ENCODE results near the gene STPG4. TPM values are rescaled to one million over a fixed set of nuclear protein-coding genes. Genes with fewer than 3 reads are reported as not detected.

The STPG4 gene
- total RNA-seq, 1 donor from 2014 or later, result 0.22 TPM

- intact Hi-C loops (cut with micrococcal nuclease), result no loop called here
Observed at GRCh38 chr2:47089083-47089464, 66.0 kb downstream of the STPG4 start.

GRCh38 chr2:47088371-47089082 lies 66.6 kb downstream of the STPG4 start:
- intact Hi-C loops (cut with micrococcal nuclease), result no loop called here

GRCh38 chr2:47087051-47087450 lies 68.1 kb downstream of the STPG4 start:
- intact Hi-C loops (cut with micrococcal nuclease), result no loop called here

GRCh38 chr2:47086571-47086970 lies 68.5 kb downstream of the STPG4 start:
- intact Hi-C loops (cut with micrococcal nuclease), result no loop called here

- intact Hi-C loops (cut with micrococcal nuclease), result no loop called here
Observed at GRCh38 chr2:47086054-47086471, 69.0 kb downstream of the STPG4 start.

GRCh38 chr2:47083886-47084687 lies 71.0 kb downstream of the STPG4 start:
- intact Hi-C loops (cut with micrococcal nuclease), result no loop called here

- intact Hi-C loops (cut with micrococcal nuclease), result no loop called here
Observed at GRCh38 chr2:47083485-47083884, 71.6 kb downstream of the STPG4 start.

- intact Hi-C loops (cut with micrococcal nuclease), result no loop called here
Observed at GRCh38 chr2:47083005-47083404, 72.1 kb downstream of the STPG4 start.

GRCh38 chr2:47080888-47081301 lies 74.2 kb downstream of the STPG4 start:
- intact Hi-C loops (cut with micrococcal nuclease), result no loop called here

GRCh38 chr2:47079515-47080412 lies 75.3 kb downstream of the STPG4 start:
- intact Hi-C loops (cut with micrococcal nuclease), result no loop called here

GRCh38 chr2:47078541-47079482 lies 76.3 kb downstream of the STPG4 start:
- intact Hi-C loops (cut with micrococcal nuclease), result no loop called here

- intact Hi-C loops (cut with micrococcal nuclease), result no loop called here
Observed at GRCh38 chr2:47077442-47078117, 77.5 kb downstream of the STPG4 start.

- intact Hi-C loops (cut with micrococcal nuclease), result no loop called here
Observed at GRCh38 chr2:47076586-47077441, 78.3 kb downstream of the STPG4 start.

GRCh38 chr2:47076126-47076506 lies 79.0 kb downstream of the STPG4 start:
- intact Hi-C loops (cut with micrococcal nuclease), result no loop called here

GRCh38 chr2:47075361-47076125 lies 79.6 kb downstream of the STPG4 start:
- intact Hi-C loops (cut with micrococcal nuclease), result no loop called here

GRCh38 chr2:47074691-47075090 lies 80.4 kb downstream of the STPG4 start:
- intact Hi-C loops (cut with micrococcal nuclease), result no loop called here

- intact Hi-C loops (cut with micrococcal nuclease), result no loop called here
Observed at GRCh38 chr2:47073641-47074040, 81.5 kb downstream of the STPG4 start.

GRCh38 chr2:47073217-47073616 lies 81.9 kb downstream of the STPG4 start:
- intact Hi-C loops (cut with micrococcal nuclease), result no loop called here

Data from T-helper 1 cell treated with Interleukin-12 subunit alpha and Interleukin-12 subunit beta and Interleukin-4 antibody, amounts not matched to agents 30 ng/mL and 1 ng/mL, for 36 hours (primary cell).